ENCODE measurements around the gene DCHS2.

Gene DCHS2

DNA sequence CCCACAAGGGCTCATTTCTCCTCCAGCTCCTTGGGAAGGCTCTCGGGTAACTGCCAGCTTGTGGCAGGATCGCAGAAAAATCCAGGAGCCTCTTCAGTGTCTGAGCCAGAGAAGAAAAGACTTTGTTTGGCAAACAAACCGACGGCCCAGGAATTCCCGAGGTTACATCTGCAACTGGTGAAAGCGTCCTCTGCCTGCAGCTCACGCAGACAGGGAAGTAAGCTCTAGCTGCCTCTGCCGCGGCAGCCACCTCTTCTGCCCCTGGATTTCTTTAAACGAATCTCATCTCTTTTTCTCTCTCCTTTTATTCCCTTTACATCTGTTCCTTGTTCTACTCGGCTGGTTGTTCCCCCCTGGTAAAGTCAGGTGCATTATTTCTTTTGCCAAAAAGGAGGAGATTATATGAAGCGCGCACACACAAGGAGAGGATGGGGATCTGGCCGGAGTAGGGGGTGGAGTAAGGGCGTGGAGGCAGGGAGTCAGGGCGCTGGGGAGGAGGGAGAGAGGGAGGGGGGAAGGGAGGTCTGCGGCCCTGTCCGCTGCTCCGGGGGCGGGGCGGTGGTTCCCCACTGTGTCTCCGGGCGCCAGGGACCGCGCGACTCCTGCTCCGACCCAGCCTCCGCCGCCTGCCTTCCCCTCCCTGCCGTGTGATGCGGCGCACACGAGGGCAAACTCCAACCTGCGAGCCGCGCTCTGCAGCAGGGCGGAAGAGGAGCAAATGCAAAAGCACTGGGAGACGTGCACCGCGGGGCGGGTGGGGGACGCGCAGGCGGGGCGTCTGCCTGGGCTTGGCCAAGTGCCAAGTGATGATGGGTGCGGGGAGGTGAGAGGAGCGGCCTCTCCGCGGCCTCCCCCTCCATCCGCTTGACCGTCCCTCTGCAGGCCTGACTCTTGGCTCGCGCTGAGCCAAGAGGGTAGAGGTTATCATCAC lies at the start of gene DCHS2:
Gene DCHS2 (minus strand): TSS at position 459 of the 931 bp plus-strand sequence. CDS start 444 bp downstream, at position 15.
- DNase-seq (ENCODE audit: low read depth, low spot score), result no peak

DNA sequence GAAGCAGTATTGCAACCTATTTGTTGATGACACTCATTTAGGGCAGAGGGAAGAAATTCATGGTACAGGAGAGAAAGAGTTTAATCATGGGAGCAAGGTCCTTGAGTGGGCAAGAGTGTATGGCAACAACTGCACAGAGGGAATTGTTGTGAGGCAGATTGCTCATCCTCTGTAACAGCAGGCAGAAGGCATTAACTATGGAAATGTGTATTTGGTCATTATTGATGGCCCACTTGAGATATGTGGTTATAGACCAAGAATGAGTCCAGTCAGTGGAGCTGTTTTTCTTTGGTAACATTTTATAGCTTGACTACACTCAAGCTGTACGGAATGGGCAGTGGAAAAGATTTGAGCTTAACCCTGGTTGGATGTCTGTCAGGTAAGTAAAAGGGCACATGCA lies 42.7 kb upstream of the DCHS2 start:
- no peak for DNase-seq (ENCODE audit: low read depth, low spot score)

DNA sequence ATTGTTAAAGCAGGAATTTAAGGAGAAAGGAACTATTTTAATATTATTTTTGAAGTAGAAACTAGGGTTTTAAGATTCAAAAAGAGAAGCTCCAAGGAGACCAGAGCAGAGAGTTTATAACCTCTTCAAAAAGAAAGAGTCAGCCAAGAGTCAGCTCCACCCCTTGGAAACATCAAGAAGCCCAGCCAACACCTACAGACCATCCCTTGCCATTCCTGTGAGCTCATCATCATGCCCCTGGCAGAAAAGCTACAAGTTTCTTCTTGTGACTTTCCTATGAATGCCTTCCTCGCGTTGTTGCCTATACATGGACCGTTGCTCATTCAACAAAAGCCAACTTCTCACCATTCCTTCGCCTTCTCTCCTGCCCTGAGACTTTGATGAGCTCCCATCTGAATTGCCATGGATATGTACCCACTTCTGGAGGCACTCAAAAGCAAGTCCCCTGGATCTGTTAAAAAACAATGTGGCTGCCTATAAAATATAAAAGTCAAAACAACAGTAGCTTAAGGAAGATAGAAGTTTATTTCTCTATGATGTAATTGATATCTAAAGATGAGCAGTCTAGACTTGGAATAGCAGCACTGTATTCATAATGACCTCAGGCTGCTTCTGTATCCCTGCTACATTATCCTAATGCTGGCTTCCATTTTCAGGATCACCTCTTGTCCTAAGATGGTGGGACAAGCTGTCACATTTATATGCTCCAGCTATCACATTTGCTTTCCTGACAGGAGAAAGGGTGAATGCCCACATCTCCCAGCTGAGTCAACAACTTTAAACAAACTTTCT lies 38.3 kb upstream of the DCHS2 start:
- DNase-seq (ENCODE audit: low read depth, low spot score), result no peak

GRCh38 chr4:154528869-154529268 lies 37.3 kb upstream of the DCHS2 start:
- no peak for DNase-seq (ENCODE audit: low read depth, low spot score)

DNA sequence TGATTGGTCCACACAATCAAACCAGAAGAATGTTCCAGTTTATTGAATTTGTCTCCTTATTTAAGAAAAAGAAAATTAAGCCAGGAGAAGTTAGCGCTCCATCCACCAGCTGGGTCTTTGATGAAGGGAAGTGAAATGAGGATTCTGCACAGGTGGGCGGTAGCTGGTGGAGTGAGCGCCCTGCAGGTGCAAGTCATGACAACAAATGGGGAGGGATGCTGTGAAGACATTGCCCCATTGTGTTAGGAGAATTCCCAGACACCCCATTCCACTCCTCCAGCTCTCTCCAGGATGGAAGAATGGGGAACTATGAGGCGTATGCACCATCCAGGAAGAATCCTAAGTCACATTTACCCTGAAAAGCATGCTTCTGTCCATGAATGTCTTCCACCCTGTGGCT lies 35.7 kb upstream of the DCHS2 start:
- no peak for DNase-seq (ENCODE audit: low read depth, low spot score)

- DNase-seq (ENCODE audit: low read depth, low spot score), result no peak
Measured at GRCh38 chr4:154526151-154526550, 34.6 kb upstream of the DCHS2 start.

DNA sequence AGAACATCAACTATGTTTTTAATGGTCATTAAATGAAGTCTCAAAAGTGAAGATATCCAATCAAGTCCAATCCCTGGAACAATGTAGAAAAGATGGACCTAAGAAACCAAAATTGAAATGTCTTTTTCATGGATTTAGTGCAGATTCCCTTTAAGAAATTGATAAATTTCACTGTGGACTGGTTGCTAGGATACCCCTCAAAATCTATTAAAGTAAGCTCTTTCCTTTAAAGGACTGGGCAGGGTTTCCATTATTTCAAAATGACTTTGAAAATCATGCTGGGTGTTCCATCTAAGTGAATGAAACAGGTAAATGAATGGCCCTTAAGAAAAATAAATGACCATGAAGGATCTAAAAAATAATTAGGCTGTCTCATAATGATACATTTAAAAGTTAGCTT lies 30.0 kb upstream of the DCHS2 start:
- no peak for DNase-seq (ENCODE audit: low read depth, low spot score)

DNA sequence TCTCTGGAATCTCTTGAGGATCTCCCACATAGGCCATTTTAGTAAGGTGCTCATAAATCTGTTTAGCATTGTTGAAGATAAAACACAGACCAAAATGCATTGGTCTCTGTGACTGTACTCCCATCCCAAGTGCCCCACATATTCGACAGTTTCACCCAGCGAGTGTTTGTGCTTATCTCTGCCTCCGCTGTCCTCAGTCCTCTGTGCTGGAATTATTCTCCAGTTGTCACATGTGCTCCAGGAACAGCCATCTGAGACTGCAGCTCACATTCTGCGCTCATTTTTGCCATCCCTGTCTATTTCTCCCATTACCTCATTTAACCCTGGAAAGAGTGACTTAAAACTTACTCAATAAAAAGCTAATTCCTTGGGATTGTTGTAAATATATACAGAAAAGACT lies 27.6 kb upstream of the DCHS2 start:
- DNase-seq (ENCODE audit: low read depth, low spot score), result no peak

- no peak for DNase-seq (ENCODE audit: low read depth, low spot score)
Measured at GRCh38 chr4:154517591-154517990, 26.0 kb upstream of the DCHS2 start.

GRCh38 chr4:154516318-154517029 lies 24.9 kb upstream of the DCHS2 start:
- no peak for DNase-seq (ENCODE audit: low read depth, low spot score)

DNA sequence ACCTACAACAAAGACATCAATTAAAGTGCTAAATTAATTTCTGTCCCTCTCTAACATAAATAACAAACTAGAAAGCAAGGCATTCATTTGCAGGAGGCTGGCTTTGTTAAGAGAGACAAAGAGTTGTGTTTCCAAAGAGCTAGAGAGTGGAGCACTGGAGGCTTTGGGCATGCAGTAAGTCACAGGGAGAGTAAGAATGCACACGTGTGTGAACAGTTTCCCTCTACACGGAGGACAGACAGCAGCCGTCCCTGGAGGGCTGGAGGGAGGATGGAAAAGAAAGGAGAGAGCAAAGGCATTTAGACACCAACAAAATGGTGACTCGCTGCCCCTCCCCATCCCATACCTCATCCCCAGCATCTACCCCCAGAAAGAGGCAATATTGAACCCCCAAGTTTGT lies 20.4 kb upstream of the DCHS2 start:
- no peak for DNase-seq (ENCODE audit: low read depth, low spot score)

GRCh38 chr4:154511548-154511947 lies 19.9 kb upstream of the DCHS2 start:
- DNase-seq (ENCODE audit: low read depth, low spot score), result no peak

- DNase-seq (ENCODE audit: low read depth, low spot score), result no peak
Measured at GRCh38 chr4:154507156-154507555, 15.6 kb upstream of the DCHS2 start.

- DNase-seq (ENCODE audit: low read depth, low spot score), result no peak
Measured at GRCh38 chr4:154506253-154506652, 14.7 kb upstream of the DCHS2 start.

GRCh38 chr4:154503598-154503997 lies 12.0 kb upstream of the DCHS2 start:
- no peak for DNase-seq (ENCODE audit: low read depth, low spot score)

DNA sequence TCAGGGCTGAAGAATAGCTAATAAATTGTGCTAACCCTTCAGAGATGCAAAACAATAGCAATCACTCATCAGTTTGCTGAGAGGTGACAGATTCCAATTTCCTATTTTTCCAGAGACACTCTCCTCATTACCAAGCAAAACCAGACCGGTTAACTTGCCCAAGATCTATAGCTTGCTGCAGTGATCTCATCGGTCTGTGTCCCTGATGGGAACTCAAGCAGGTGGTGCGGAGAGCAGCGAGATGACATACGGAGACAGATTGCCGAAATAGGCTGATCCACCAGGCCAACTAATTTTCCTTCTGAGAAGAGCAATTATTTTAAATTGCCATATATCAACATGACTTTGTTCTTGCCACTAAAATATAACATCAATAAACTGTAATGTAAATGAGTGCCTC lies 10.5 kb upstream of the DCHS2 start:
- no peak for DNase-seq (ENCODE audit: low read depth, low spot score)

- no peak for DNase-seq (ENCODE audit: low read depth, low spot score)
Measured at GRCh38 chr4:154497889-154498288, 6.3 kb upstream of the DCHS2 start.

- DNase-seq (ENCODE audit: low read depth, low spot score), result no peak
Measured at GRCh38 chr4:154495867-154496266, 4.3 kb upstream of the DCHS2 start.

- no peak for DNase-seq (ENCODE audit: low read depth, low spot score)
Measured at GRCh38 chr4:154492288-154492687, 689 bp upstream of the DCHS2 start.

DNA sequence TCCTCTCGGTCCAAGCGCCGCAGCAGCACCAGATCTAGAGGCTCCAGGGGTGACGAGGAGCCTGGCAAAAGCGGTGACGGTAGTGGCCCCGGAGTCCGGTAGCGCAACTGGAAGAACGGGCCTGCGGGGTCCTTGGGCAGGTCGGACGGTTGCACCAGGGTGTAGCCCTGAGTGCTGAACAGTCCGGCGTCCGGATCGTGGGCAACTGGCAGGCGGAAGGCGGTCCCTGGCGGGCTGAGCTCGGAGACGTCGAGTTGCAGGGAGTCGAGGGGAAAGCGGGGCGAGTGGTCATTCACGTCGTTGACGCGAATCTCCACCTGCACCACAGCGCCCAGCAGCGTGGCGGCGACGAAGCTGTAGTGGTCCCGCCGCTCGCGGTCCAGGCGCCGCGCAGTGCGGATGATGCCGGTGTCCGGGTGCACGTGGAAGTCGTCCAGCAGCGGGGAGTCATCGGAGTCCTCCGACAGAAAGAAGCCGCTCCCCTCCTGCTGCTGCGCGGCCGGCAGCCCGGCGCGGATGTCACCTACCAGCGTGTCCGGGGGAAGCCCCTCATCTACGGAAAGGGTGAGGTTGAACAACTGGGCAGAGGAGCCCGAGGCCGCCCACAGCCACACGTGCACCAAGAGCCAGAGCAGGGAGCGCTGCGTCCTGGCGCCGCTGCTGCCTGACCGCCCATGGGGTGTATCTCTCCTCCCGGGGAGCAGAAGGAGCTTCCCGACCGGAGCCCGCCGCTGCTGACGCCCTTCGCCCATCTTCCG lies 837 bp downstream of the DCHS2 start:
- no peak for DNase-seq (ENCODE audit: low read depth, low spot score)

GRCh38 chr4:154490234-154490582 lies 1.4 kb downstream of the DCHS2 start:
- DNase-seq (ENCODE audit: low read depth, low spot score), result no peak

All from activated CD4-positive, CD25-positive, alpha-beta regulatory T cell treated with anti-CD3 and anti-CD28 coated beads, Interleukin-2, amount 50 U/mL, for 16 hours (primary cell).